GM18858 (cell line): Measurements from ENCODE around the gene TAF4.

Experiments used
- ATAC-seq: cut with Tn5 transposase; IDR thresholded peaks from one replicate; pipeline ENCODE4 v1.9.1; 2021; ENCODE audit not compliant: unreplicated experiment

TAF4 gene

GRCh38 chr20:61934716-61935530, 130.8 kb downstream of the TAF4 start:
- no peak for ATAC-seq

GRCh38 chr20:61933951-61934715, 131.5 kb downstream of the TAF4 start:
- ATAC-seq: no peak

GRCh38 chr20:61933481-61933950, 132.2 kb downstream of the TAF4 start:
- no peak for ATAC-seq

- no peak for ATAC-seq
Observed at GRCh38 chr20:61932711-61933480, 132.8 kb downstream of the TAF4 start.

- no peak for ATAC-seq
Observed at GRCh38 chr20:61932199-61932592, 133.5 kb downstream of the TAF4 start.

- no peak for ATAC-seq
Observed at GRCh38 chr20:61931476-61932198, 134.0 kb downstream of the TAF4 start.

GRCh38 chr20:61930776-61931475, 134.8 kb downstream of the TAF4 start:
- ATAC-seq: no peak

- no peak for ATAC-seq
Observed at GRCh38 chr20:61929971-61930666, 135.6 kb downstream of the TAF4 start.

GRCh38 chr20:61929561-61929960, 136.1 kb downstream of the TAF4 start:
- ATAC-seq: no peak

- no peak for ATAC-seq
Observed at GRCh38 chr20:61927826-61928541, 137.7 kb downstream of the TAF4 start.

- no peak for ATAC-seq
Observed at GRCh38 chr20:61927193-61927825, 138.4 kb downstream of the TAF4 start.

GRCh38 chr20:61926796-61927192, 138.9 kb downstream of the TAF4 start:
- no peak for ATAC-seq

GRCh38 chr20:61926253-61926613, 139.4 kb downstream of the TAF4 start:
- ATAC-seq: no peak

- ATAC-seq: no peak
Observed at GRCh38 chr20:61925555-61926252, 140.0 kb downstream of the TAF4 start.

GRCh38 chr20:61924858-61925554, 140.7 kb downstream of the TAF4 start:
- no peak for ATAC-seq
